Measurements from ENCODE around the gene GLIS1. TPM values are rescaled to one million over a fixed set of nuclear protein-coding genes. Genes with fewer than 3 reads are reported as not detected.

The GLIS1 gene
- total RNA-seq, 1 donor, result 1.6 TPM

GRCh38 chr1:53656747-53657530, 82.0 kb downstream of the GLIS1 start:
- no peak for TF ChIP-seq CTCF (IDR thresholded peaks at IDR 0.05; ENCODE audit: insufficient read depth, low read length)
- no peak overlapping the region for H3K4me3 ChIP-seq (ENCODE audit: low read depth, low read length)
- no peak for DNase-seq (ENCODE audit: low read depth)

GRCh38 chr1:53655931-53656746, 82.8 kb downstream of the GLIS1 start:
- no peak overlapping the region for H3K4me3 ChIP-seq (ENCODE audit: low read depth, low read length)
- no peak for TF ChIP-seq CTCF (IDR thresholded peaks at IDR 0.05; ENCODE audit: insufficient read depth, low read length)
- DNase-seq (ENCODE audit: low read depth), result peak; percentile 81

GRCh38 chr1:53654216-53655210, 84.5 kb downstream of the GLIS1 start:
- H3K4me3 ChIP-seq (ENCODE audit: low read depth, low read length), result no peak overlapping the region
- TF ChIP-seq CTCF (IDR thresholded peaks at IDR 0.05; ENCODE audit: insufficient read depth, low read length), result no peak
- no peak for DNase-seq (ENCODE audit: low read depth)

- no peak for DNase-seq (ENCODE audit: low read depth)
- no peak for TF ChIP-seq CTCF (IDR thresholded peaks at IDR 0.05; ENCODE audit: insufficient read depth, low read length)
- no peak overlapping the region for H3K4me3 ChIP-seq (ENCODE audit: low read depth, low read length)
Measured at GRCh38 chr1:53653631-53654030, 85.3 kb downstream of the GLIS1 start.

GRCh38 chr1:53653200-53653575, 85.8 kb downstream of the GLIS1 start:
- TF ChIP-seq CTCF (IDR thresholded peaks at IDR 0.05; ENCODE audit: insufficient read depth, low read length), result no peak
- H3K4me3 ChIP-seq (ENCODE audit: low read depth, low read length), result no peak overlapping the region
- no peak for DNase-seq (ENCODE audit: low read depth)
